Stimulated activated CD4-positive, alpha-beta T cell treated with anti-CD3 and anti-CD28 coated beads, Interleukin-1b, Interleukin-23, amount 100 ng/mL, for 48 hours (primary cell): ENCODE measurements around the gene CPLX4.

Experiments
- DNase-seq: peaks from one replicate; pipeline ENCODE4 v3.0.0-alpha.2; 2020

The CPLX4 gene

GRCh38 chr18:59318460-59319050 is at the start of gene CPLX4:
TSS of gene CPLX4 (minus strand) at chr18:59318649. CDS start at chr18:59318462, 187 bp downstream.
- DNase-seq = no peak

GRCh38 chr18:59360381-59360780 is 41.9 kb upstream of the CPLX4 start:
- no peak for DNase-seq

GRCh38 chr18:59359576-59359952 is 41.1 kb upstream of the CPLX4 start:
- DNase-seq = no peak

GRCh38 chr18:59358712-59359575 is 40.5 kb upstream of the CPLX4 start, which contains the start of gene LMAN1:
TSS of gene LMAN1 (minus strand) at chr18:59359265. CDS start at chr18:59359244, 21 bp downstream.
- peak; percentile 94 for DNase-seq

GRCh38 chr18:59358414-59358711 is 39.9 kb upstream of the CPLX4 start:
- DNase-seq = no peak

GRCh38 chr18:59357928-59358327 is 39.5 kb upstream of the CPLX4 start:
- DNase-seq = no peak

- no peak for DNase-seq
These were observed 36.3 kb upstream of the CPLX4 start for GRCh38 chr18:59354731-59355130.

GRCh38 chr18:59353079-59353680 is 34.7 kb upstream of the CPLX4 start:
- DNase-seq = no peak

- no peak for DNase-seq
These were observed 33.9 kb upstream of the CPLX4 start for GRCh38 chr18:59352250-59352855.

- DNase-seq = no peak
These were observed 27.1 kb upstream of the CPLX4 start for GRCh38 chr18:59345556-59345955.

GRCh38 chr18:59344996-59345395 is 26.5 kb upstream of the CPLX4 start:
- DNase-seq = no peak

GRCh38 chr18:59343926-59344325 is 25.5 kb upstream of the CPLX4 start:
- no peak for DNase-seq

GRCh38 chr18:59340817-59341216 is 22.4 kb upstream of the CPLX4 start:
- no peak for DNase-seq

GRCh38 chr18:59340312-59340711 is 21.9 kb upstream of the CPLX4 start:
- no peak for DNase-seq

GRCh38 chr18:59332986-59333385 is 14.5 kb upstream of the CPLX4 start:
- DNase-seq = no peak

GRCh38 chr18:59328683-59329082 is 10.2 kb upstream of the CPLX4 start:
- no peak for DNase-seq

GRCh38 chr18:59325965-59326364 is 7.5 kb upstream of the CPLX4 start:
- DNase-seq = no peak

GRCh38 chr18:59324623-59324971 is 6.1 kb upstream of the CPLX4 start:
- no peak for DNase-seq

- DNase-seq = no peak
These were observed 5.6 kb upstream of the CPLX4 start for GRCh38 chr18:59323931-59324622.

- no peak for DNase-seq
These were observed 6.8 kb downstream of the CPLX4 start for GRCh38 chr18:59311631-59312030.

GRCh38 chr18:59308938-59309260 is 9.6 kb downstream of the CPLX4 start:
- no peak for DNase-seq

GRCh38 chr18:59308248-59308937 is 10.1 kb downstream of the CPLX4 start:
- peak; percentile 52 for DNase-seq

GRCh38 chr18:59306640-59307039 is 11.8 kb downstream of the CPLX4 start:
- no peak for DNase-seq
